ENCODE data around the gene NR2C2.

GRCh38 chr3:15097891-15098290, 150.5 kb downstream of the NR2C2 start:
- TF ChIP-seq ARNTL (CRISPR knock-in tag; IDR thresholded peaks at IDR 0.05; ENCODE audit: borderline replicate concordance, low read depth) = no peak
- no peak for TF ChIP-seq BACH2 (CRISPR knock-in tag; IDR thresholded peaks at IDR 0.05; ENCODE audit: borderline replicate concordance)
- TF ChIP-seq ZFP3 (CRISPR knock-in tag; IDR thresholded peaks at IDR 0.05) = no peak
- TF ChIP-seq TCF4 (CRISPR knock-in tag; IDR thresholded peaks at IDR 0.05; ENCODE audit: borderline replicate concordance) = no peak
- no peak for TF ChIP-seq PATZ1 (CRISPR knock-in tag; IDR thresholded peaks at IDR 0.05; ENCODE audit: borderline replicate concordance)
- TF ChIP-seq ESRRG (CRISPR knock-in tag; IDR thresholded peaks at IDR 0.05) = no peak
- TF ChIP-seq TSHZ2 (CRISPR knock-in tag; IDR thresholded peaks at IDR 0.05) = no peak
- no peak for TF ChIP-seq ZFP30 (CRISPR knock-in tag; IDR thresholded peaks at IDR 0.05)
- TF ChIP-seq CREB5 (CRISPR knock-in tag; IDR thresholded peaks at IDR 0.05; ENCODE audit: low read depth) = no peak
